ENCODE data around the gene TTC9B. TPM values are rescaled to one million over a fixed set of nuclear protein-coding genes. Genes with fewer than 3 reads are reported as not detected.
A peak's percentile ranks its signal among the peaks of the same experiment; 100 is the strongest.

The TTC9B gene
- total RNA-seq (under 1 TPM; 0.50 to 0.71 TPM), polyA plus RNA-seq (ENCODE audit: insufficient read depth, low read depth, low replicate concordance) (0.30 TPM)
- long read RNA-seq, donor 1, partial matches to known transcripts, result 0 of 1 reads
- long read RNA-seq, donor 1, other reads (novel, unspliced or antisense), result 0 of 1 reads
- long read RNA-seq, donor 2, result 0 reads

GRCh38 chr19:40217934-40218890 is at the start of gene TTC9B:
Gene TTC9B, minus strand, starts transcription at chr19:40218384. Its CDS starts 3 bp downstream, at chr19:40218381.
- Histone ChIP-seq H3K9me3 (no peaks in the 10 kb centered on the region), H3K4me1 (no peaks in the 10 kb centered on the region), H3K27ac (no peak within 1 kb of the TSS), H3K36me3 (ENCODE audit: low read depth, missing control alignments) (no peaks in the 10 kb centered on the region), H3K4me3 (peak within 1 kb of the TSS; percentile 18 to 29), H3K27me3 (no peaks in the 10 kb centered on the region)
- WGBS, 2 donors, result 4% methylated on average over 16 to 30 of the region's 75 CpGs
- TF ChIP-seq POLR2A (IDR thresholded peaks at IDR 0.05), result no peak
- TF ChIP-seq, protein P1, sequence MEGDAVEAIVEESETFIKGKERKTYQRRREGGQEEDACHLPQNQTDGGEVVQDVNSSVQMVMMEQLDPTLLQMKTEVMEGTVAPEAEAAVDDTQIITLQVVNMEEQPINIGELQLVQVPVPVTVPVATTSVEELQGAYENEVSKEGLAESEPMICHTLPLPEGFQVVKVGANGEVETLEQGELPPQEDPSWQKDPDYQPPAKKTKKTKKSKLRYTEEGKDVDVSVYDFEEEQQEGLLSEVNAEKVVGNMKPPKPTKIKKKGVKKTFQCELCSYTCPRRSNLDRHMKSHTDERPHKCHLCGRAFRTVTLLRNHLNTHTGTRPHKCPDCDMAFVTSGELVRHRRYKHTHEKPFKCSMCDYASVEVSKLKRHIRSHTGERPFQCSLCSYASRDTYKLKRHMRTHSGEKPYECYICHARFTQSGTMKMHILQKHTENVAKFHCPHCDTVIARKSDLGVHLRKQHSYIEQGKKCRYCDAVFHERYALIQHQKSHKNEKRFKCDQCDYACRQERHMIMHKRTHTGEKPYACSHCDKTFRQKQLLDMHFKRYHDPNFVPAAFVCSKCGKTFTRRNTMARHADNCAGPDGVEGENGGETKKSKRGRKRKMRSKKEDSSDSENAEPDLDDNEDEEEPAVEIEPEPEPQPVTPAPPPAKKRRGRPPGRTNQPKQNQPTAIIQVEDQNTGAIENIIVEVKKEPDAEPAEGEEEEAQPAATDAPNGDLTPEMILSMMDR (IDR thresholded peaks at IDR 0.05), result no peak
- intact Hi-C loops (cut with DNase I; ENCODE audit: low total_unique reads), result no loop called here
- peak; percentile 37 for DNase-seq

DNA sequence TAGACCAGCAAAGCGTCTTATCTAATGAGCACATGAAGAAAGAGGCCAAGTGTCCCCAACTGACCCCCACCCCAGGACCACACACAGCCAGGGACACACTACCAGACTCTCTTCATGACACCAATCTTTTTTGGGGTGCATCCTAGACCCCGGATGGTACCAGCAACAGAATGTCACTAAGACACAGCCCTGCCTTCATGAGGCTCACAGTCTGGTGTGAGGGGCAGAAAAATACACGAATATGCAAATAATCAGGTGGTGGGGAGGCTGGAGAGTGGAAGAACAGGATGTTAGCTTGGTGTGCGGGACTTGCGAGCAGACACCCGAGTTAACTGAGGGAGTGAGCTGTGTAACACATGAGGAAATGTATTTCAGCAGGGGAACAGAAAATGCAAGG is 49.4 kb upstream of the TTC9B start:
- 66 to 78% methylated on average over 6 of the region's 6 CpGs for WGBS, 2 donors
- Histone ChIP-seq H3K9me3 (no peaks in the 10 kb centered on the region), H3K27me3 (no peaks in the 10 kb centered on the region), H3K36me3 (ENCODE audit: low read depth, missing control alignments) (no peaks in the 10 kb centered on the region), H3K4me3 (no peak overlapping the region), H3K27ac (peak overlapping the region in 1 of 2 donors; percentile 68), H3K4me1 (peaks cover 18% of the 10 kb centered on the region)
- no peak for DNase-seq
- TF ChIP-seq, protein P1 (IDR thresholded peaks at IDR 0.05), result no peak
- TF ChIP-seq POLR2A (IDR thresholded peaks at IDR 0.05), result no peak
- intact Hi-C loops (cut with DNase I; ENCODE audit: low total_unique reads), result no loop called here

- intact Hi-C loops (cut with DNase I; ENCODE audit: low total_unique reads), result no loop called here
- no peak for DNase-seq
- H3K36me3 ChIP-seq (ENCODE audit: low read depth, missing control alignments), result no peaks in the 10 kb centered on the region
- H3K4me3 ChIP-seq, result no peak overlapping the region
- 78 to 81% methylated on average over 15 of the region's 15 CpGs for WGBS, 2 donors
- no peaks in the 10 kb centered on the region for H3K27me3 ChIP-seq
- H3K9me3 ChIP-seq, result no peaks in the 10 kb centered on the region
- peaks cover 18% of the 10 kb centered on the region for H3K4me1 ChIP-seq
- no peak overlapping the region for H3K27ac ChIP-seq
- no peak for TF ChIP-seq POLR2A (IDR thresholded peaks at IDR 0.05)
- TF ChIP-seq, protein P1 (IDR thresholded peaks at IDR 0.05), result no peak
Observed at GRCh38 chr19:40266912-40267600, 48.9 kb upstream of the TTC9B start.

DNA sequence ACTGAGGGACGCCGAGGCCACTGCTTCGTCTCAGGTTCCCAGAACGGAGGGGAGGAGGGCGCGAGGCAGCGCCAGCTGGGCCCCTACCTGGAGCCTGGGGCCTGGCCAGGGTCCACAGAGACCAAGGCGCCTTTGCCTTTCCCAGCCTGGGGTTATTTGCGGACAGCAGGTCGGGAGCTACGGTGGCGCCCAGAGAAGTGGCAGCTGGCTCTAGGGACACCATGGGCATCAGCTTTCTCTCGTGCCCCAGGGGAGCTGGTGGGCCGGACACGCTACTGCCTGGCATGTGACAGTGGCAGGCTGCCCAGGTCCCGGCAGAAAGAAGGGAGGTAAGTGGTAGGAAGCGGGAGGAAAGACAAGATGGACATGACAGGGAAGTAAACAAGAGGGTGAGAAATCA is 47.9 kb upstream of the TTC9B start:
- Histone ChIP-seq H3K9me3 (no peaks in the 10 kb centered on the region), H3K27ac (no peak overlapping the region), H3K4me1 (peaks cover 18% of the 10 kb centered on the region), H3K4me3 (no peak overlapping the region), H3K27me3 (no peaks in the 10 kb centered on the region), H3K36me3 (ENCODE audit: low read depth, missing control alignments) (no peaks in the 10 kb centered on the region)
- TF ChIP-seq, protein P1 (IDR thresholded peaks at IDR 0.05), result no peak
- no peak for TF ChIP-seq POLR2A (IDR thresholded peaks at IDR 0.05)
- 72 to 76% methylated on average over 17 of the region's 17 CpGs for WGBS, 2 donors
- intact Hi-C loops (cut with DNase I; ENCODE audit: low total_unique reads), result no loop called here
- peak; percentile 60 for DNase-seq
